GM18907 (cell line): Measurements from ENCODE around the gene PDIA2.
"Not testable (repeated sequence)": the region's sequence is repeated elsewhere in the genome, so short reads cannot be mapped to it uniquely, and the experiment has no call there.

Experiments
- ATAC-seq: cut with Tn5 transposase; IDR thresholded peaks from one replicate; pipeline ENCODE4 v1.9.1; 2021; ENCODE audit warnings: mild to moderate bottlenecking, moderate library complexity; ENCODE audit not compliant: unreplicated experiment

Gene PDIA2

GRCh38 chr16:324451-325334, 41.7 kb downstream of the PDIA2 start:
- ATAC-seq, result no peak

- ATAC-seq, result no peak
These were observed 42.6 kb downstream of the PDIA2 start for GRCh38 chr16:325375-326145.

- no peak for ATAC-seq
These were observed 47.8 kb downstream of the PDIA2 start for GRCh38 chr16:330741-331140.

GRCh38 chr16:331181-331814, 48.3 kb downstream of the PDIA2 start:
- not testable (repeated sequence) for ATAC-seq

- ATAC-seq, result no peak
These were observed 50.6 kb downstream of the PDIA2 start for GRCh38 chr16:333406-334094.

- ATAC-seq, result not testable (repeated sequence)
These were observed 51.3 kb downstream of the PDIA2 start for GRCh38 chr16:334164-334832.

GRCh38 chr16:334861-335632, 52.1 kb downstream of the PDIA2 start:
- ATAC-seq, result not testable (repeated sequence)

GRCh38 chr16:336269-336668, 53.3 kb downstream of the PDIA2 start:
- ATAC-seq, result no peak
